Heart right ventricle (tissue), 16 donors: ENCODE data around the gene APOL6. TPM values are rescaled to one million over a fixed set of nuclear protein-coding genes. Genes with fewer than 3 reads are reported as not detected.
"Not testable (repeated sequence)": the region's sequence is repeated elsewhere in the genome, so short reads cannot be mapped to it uniquely, and the experiment has no call there.

Experiments used
- ATAC-seq, 8 donors: fragments of 200-7000 bp; cut with Tn5 transposase; one replicate each; pipeline ENCODE4 v1.9.1; 2020; ENCODE audit warnings: mild to moderate bottlenecking in 8 of 8, moderate library complexity in 8 of 8, moderate number of reproducible peaks in 1 of 8
- DNase-seq, 2 donors: peaks; one replicate each; pipeline ENCODE4 v3.0.0-alpha.2; 2020
- H3K27ac ChIP-seq, 10 donors: fragments of 200-600 bp; sonication (generic) in 2 of 10; one replicate each; pipeline versions ENCODE4 v1.5.0 to v1.8.0; 2020 to 2022; ENCODE audit warnings: mild to moderate bottlenecking in 3 of 10
- H3K27me3 ChIP-seq, 7 donors: fragments of 200-600 bp; one replicate each; pipeline ENCODE4 v1.8.0; 2021 to 2022; ENCODE audit warnings: mild to moderate bottlenecking in 2 of 7
- H3K36me3 ChIP-seq, 9 donors: fragments of 200-600 bp; sonication (generic) in 1 of 9; one replicate each; pipeline versions ENCODE4 v1.5.0 to v1.8.0; 2020 to 2022; ENCODE audit warnings: mild to moderate bottlenecking in 2 of 9
- H3K4me1 ChIP-seq, 9 donors: fragments of 200-600 bp; sonication (generic) in 1 of 9; one replicate each; pipeline versions ENCODE4 v1.5.0 to v1.8.0; 2020 to 2022; ENCODE audit warnings: mild to moderate bottlenecking in 4 of 9
- H3K4me3 ChIP-seq, 10 donors: fragments of 200-600 bp; sonication (generic) in 2 of 10; one replicate each; pipeline versions ENCODE4 v1.5.0 to v1.8.0; 2020 to 2022; ENCODE audit warnings: mild to moderate bottlenecking in 7 of 10, moderate library complexity in 2 of 10
- H3K9me3 ChIP-seq, 11 donors: fragments of 200-600 bp in 10 of 11; sonication (generic) in 2 of 11; one replicate each; pipeline versions ENCODE4 v1.5.0 to v1.8.0; 2013 to 2022; ENCODE audit warnings: mild to moderate bottlenecking in 2 of 11, control low read depth in 1 of 11, moderate library complexity in 1 of 11
- WGBS, 2 donors: extraction: QIAGEN DNeasy Blood & Tissue Kit; methylation state at CpG; one replicate each; pipeline ENCODE4 v1.1.7; 2013; ENCODE audit warnings: inconsistent platforms in 1 of 2; 5-methylcytosine and 5-hydroxymethylcytosine counted together
- intact Hi-C, 10 donors: fragments of 100-400 bp; cut with DNase I; formaldehyde crosslinking; loops; one replicate each; pipeline versions ENCODE4 v1.11.1 to v1.14.2; 2022
- polyA plus RNA-seq, 2 donors: library from polyadenylated mRNA; stranded (reverse); fragments of 200-250 nt; gene quantifications; one replicate each; pipeline ENCODE4 v1.2.3, GENCODE V29; 2013
- total RNA-seq, 10 donors: library from RNA; stranded (reverse); fragmentation: NEBNext Ultra II Directional in 3 of 10; extraction: Animal tissue kit (Norgen Biotek cat#: 25700) in 3 of 10; gene quantifications; one replicate each; pipeline versions ENCODE4 v1.2.1 to v1.2.4, GENCODE V29; 2021 to 2023
- TF ChIP-seq, protein P1 (sequence below), 9 donors: fragments of 200-600 bp; sonication (generic) in 2 of 9; IDR thresholded peaks; one replicate each; pipeline versions ENCODE4 v1.5.0 to v1.8.0; 2021 to 2022; ENCODE audit warnings: antibody characterized with exemption in 9 of 9, mild to moderate bottlenecking in 5 of 9, moderate library complexity in 1 of 9
- donor health status: Arrhythmogenic right ventricular cardiomyopathy.
- donor health status: ischemic (EF 13 %, LVEDD 7.1; RV severe dilation, severe dysfunction).
- donor health status: healthy with polysubstance abuse.
- donor health status: DM: no; HTN: yes; CAD: no.
- donor health status: DM: no; HTN: no; CAD: no.
- donor health status: ischemic (EF 25% LVEDD 6.9; RV normal size, moderate dysfunction).
- donor health status: ischemic (EF 25% LVEDD 5.7; RV mildly dilated, moderate dysfunction).
- donor health status: healthy.
- donor health status: DM: yes; HTN: yes; CAD: no.
- donor health status: Ischemic cardiomyopathy.
- donor health status: ischemic (EF 35%, LVEDD 5.7; RV mildly dilated, moderate dysfunction).
- donor health status: nonischemic (EF 11% LVEDD 7.7; RV severe dilation, severe dysfunction).
- donor health status: DM: yes; HTN: yes; CAD: no.
- donor health status: PGD.
- donor health status: ischemic (EF 29% LVEDD 5.4; RV normal size, mild dysfunction).
- donor health status: nonischemic (EF 23%, LVEDD 6.1; RV moderate dilation, normal function).

The APOL6 gene
- total and polyA plus RNA-seq, 12 donors, result 1.7 to 51.9 (median 7.6) TPM

DNA sequence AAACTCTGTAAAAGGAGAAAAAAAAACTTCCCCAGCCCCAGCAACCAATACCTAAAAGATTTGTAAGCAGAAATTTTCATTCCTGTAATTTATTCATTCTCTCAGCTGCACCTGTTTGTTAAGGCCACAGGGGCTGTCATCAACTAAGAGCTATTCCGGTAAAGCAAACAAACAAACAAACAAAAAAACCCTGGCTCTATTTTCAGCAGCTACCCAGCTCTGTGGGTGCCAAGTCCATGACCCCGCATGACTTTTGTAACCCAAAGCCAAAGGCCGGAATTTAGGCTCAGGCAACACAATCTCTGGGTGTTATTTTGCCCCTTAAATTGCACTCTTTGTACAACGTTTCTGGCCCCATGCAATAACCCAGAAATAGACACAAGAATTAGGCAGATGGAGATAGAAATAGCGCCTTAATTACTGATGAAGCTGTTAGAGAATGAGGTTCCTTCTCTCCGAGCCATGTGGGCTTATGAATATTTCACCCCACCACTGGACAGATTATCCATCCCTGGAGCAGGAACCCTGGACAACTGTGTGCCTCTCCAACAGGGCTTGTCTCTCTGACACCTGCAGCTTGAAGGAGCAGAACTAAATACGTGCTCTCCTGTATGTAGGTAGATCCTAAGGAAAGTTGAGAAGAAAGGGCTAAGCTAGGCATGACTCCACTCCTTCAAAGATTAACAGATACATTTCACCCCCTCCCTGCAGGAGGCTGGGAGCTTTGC lies 29.4 kb downstream of the APOL6 start:
- Histone ChIP-seq H3K4me1 (peaks cover 0 to 7% (median 0%) of the 10 kb centered on the region in 9 donors), H3K9me3 (peaks cover 0 to 20% (median 5%) of the 10 kb centered on the region in 11 donors), H3K27me3 (no peaks in the 10 kb centered on the region), H3K36me3 (no peaks in the 10 kb centered on the region), H3K4me3 (no peak overlapping the region), H3K27ac (no peak overlapping the region)
- DNase-seq (no peak), ATAC-seq (no peak)
- TF ChIP-seq, protein P1, sequence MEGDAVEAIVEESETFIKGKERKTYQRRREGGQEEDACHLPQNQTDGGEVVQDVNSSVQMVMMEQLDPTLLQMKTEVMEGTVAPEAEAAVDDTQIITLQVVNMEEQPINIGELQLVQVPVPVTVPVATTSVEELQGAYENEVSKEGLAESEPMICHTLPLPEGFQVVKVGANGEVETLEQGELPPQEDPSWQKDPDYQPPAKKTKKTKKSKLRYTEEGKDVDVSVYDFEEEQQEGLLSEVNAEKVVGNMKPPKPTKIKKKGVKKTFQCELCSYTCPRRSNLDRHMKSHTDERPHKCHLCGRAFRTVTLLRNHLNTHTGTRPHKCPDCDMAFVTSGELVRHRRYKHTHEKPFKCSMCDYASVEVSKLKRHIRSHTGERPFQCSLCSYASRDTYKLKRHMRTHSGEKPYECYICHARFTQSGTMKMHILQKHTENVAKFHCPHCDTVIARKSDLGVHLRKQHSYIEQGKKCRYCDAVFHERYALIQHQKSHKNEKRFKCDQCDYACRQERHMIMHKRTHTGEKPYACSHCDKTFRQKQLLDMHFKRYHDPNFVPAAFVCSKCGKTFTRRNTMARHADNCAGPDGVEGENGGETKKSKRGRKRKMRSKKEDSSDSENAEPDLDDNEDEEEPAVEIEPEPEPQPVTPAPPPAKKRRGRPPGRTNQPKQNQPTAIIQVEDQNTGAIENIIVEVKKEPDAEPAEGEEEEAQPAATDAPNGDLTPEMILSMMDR (IDR thresholded peaks at IDR 0.05), result no peak
- 57 to 65% methylated on average over 7 of the region's 7 CpGs for WGBS, 2 donors
- intact Hi-C loops, result no loop called here

DNA sequence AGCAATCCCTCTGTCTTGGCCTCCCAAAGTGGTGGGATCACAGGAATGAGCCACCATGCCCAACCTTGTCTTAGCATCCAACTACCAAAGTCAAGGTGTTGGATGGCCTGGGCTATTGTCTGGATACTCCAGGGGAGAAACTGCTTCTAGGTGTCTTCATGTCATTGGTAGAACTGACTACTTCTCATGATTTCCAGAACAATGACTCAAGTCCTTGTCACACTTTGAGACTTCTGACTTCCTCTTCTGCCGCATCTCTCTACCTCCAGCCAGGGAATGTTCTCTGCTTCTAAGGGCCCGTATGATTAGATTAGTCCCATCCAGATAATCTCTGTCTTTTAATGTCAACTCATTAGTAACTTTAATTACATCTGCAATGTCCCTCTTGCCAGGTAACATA lies 30.6 kb downstream of the APOL6 start:
- WGBS, 2 donors, result 66% methylated on average over 2 of the region's 2 CpGs
- intact Hi-C loops, result no loop called here
- Histone ChIP-seq H3K4me1 (peaks cover 0 to 8% (median 0%) of the 10 kb centered on the region in 9 donors), H3K9me3 (peaks cover 0 to 20% (median 5%) of the 10 kb centered on the region in 11 donors), H3K27ac (no peak overlapping the region), H3K4me3 (no peak overlapping the region), H3K36me3 (no peaks in the 10 kb centered on the region), H3K27me3 (no peaks in the 10 kb centered on the region)
- DNase-seq (no peak), ATAC-seq (no peak)
- TF ChIP-seq, protein P1 (IDR thresholded peaks at IDR 0.05), result no peak

DNA sequence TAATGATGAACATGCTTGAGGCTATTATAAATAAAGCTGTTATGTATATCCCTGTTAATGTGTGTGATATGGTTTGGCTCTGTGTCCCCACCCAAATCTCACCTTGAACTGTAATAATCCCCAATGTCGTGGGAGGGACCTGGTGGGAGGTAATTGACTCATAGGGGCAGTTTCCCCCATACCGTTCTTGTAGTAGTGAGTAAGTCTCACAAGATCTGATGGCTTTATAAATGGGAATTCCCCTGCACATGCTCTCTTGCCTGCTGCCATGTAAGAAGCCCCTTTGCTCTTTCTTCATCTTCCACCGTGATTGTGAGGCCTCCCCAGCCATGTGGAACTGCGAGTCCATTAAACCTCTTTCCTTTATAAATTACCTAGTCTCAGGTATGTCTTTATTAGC lies 31.2 kb downstream of the APOL6 start:
- H3K4me3 ChIP-seq, intact Hi-C loops, H3K27ac ChIP-seq, ATAC-seq, DNase-seq, H3K36me3 ChIP-seq, H3K27me3 ChIP-seq: not testable (repeated sequence)
- peaks cover 0 to 20% (median 5%) of the 10 kb centered on the region in 11 donors for H3K9me3 ChIP-seq
- 71 to 73% methylated on average over 4 of the region's 4 CpGs for WGBS, 2 donors
- peaks cover 0 to 15% (median 0%) of the 10 kb centered on the region in 9 donors for H3K4me1 ChIP-seq

DNA sequence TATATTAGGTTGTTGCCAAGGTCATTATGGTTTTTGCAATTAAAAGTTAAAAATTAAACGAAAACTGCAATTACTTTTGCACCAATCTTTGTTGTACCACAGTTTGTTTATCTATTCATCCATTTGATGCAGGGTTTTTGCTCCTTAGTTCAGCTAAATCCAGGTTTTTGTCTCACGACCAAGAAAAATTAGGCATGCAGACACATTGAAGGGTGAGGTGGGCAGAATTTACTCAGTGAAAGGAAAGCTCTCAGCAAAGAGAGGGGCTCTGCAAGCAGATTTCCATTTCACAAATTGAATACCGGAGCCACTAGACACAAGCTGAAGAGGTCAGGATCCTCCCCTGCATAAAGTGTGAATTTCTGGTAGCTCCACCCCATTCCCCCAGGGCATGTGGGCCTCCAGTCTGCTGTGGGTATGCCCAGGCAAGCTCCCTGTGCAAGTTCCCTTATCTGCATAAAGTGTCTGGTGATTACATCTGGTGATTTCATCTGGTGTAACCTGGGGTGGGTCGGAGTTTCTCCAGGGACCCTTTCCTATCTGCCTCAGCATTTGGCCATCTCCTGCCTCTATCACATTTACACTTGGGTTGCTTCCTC lies 33.3 kb downstream of the APOL6 start:
- TF ChIP-seq, protein P1 (IDR thresholded peaks at IDR 0.05), result no peak
- no peak for ATAC-seq
- H3K9me3 ChIP-seq, result peaks cover 0 to 8% (median 4%) of the 10 kb centered on the region in 11 donors
- 73 to 94% methylated on average over 4 of the region's 4 CpGs for WGBS, 2 donors
- peaks cover 0 to 19% (median 0%) of the 10 kb centered on the region in 9 donors for H3K4me1 ChIP-seq
- intact Hi-C loops, result loop anchor here in 1 of 10 donors (10.0 kb wide), 1 partner anchor 233 kb away; no protein-coding TSS in a partner anchor
- no peak overlapping the region for H3K4me3 ChIP-seq
- H3K36me3 ChIP-seq, result no peaks in the 10 kb centered on the region
- no peaks in the 10 kb centered on the region for H3K27me3 ChIP-seq
- no peak overlapping the region for H3K27ac ChIP-seq
- DNase-seq, result no peak
